HAP-1 (cell line): ENCODE measurements around the gene SLC34A1.

Source experiments
- DNase-seq, 2 experiments: peaks; one replicate each; pipeline ENCODE4 v3.0.0-alpha.2; 2016 to 2020; ENCODE audit warnings: low spot score in 2 of 2
- H3K27me3 ChIP-seq: fragments of 250-450 bp; sonication (Bioruptor Pico); 2 replicates; pipeline ENCODE4 v1.5.1; 2020; ENCODE audit warnings: low read depth, mild to moderate bottlenecking, moderate library complexity
- H3K36me3 ChIP-seq: fragments of 250-450 bp; sonication (Bioruptor Pico); replicated peaks from 2 replicates; pipeline ENCODE4 v1.5.1; 2020; ENCODE audit warnings: mild to moderate bottlenecking
- H3K4me1 ChIP-seq: fragments of 250-450 bp; sonication (Bioruptor Pico); 2 replicates; pipeline ENCODE4 v1.5.1; 2020; ENCODE audit warnings: mild to moderate bottlenecking
- H3K4me3 ChIP-seq: fragments of 250-450 bp; sonication (Bioruptor Pico); 2 replicates; pipeline ENCODE4 v1.5.1; 2020; ENCODE audit warnings: mild to moderate bottlenecking, moderate library complexity
- H3K9me3 ChIP-seq: fragments of 250-450 bp; sonication (Bioruptor Pico); 2 replicates; pipeline ENCODE4 v1.5.1; 2020; ENCODE audit warnings: mild to moderate bottlenecking, moderate library complexity
- in situ Hi-C: fragments of 300-500 bp; cut with MboI; formaldehyde crosslinking; loops from 3 replicates; pipeline ENCODE4 v1.14.3; 2020; ENCODE audit warnings: low sequenced_read_pairs, inconsistent platforms, mixed read lengths

Gene SLC34A1

DNA sequence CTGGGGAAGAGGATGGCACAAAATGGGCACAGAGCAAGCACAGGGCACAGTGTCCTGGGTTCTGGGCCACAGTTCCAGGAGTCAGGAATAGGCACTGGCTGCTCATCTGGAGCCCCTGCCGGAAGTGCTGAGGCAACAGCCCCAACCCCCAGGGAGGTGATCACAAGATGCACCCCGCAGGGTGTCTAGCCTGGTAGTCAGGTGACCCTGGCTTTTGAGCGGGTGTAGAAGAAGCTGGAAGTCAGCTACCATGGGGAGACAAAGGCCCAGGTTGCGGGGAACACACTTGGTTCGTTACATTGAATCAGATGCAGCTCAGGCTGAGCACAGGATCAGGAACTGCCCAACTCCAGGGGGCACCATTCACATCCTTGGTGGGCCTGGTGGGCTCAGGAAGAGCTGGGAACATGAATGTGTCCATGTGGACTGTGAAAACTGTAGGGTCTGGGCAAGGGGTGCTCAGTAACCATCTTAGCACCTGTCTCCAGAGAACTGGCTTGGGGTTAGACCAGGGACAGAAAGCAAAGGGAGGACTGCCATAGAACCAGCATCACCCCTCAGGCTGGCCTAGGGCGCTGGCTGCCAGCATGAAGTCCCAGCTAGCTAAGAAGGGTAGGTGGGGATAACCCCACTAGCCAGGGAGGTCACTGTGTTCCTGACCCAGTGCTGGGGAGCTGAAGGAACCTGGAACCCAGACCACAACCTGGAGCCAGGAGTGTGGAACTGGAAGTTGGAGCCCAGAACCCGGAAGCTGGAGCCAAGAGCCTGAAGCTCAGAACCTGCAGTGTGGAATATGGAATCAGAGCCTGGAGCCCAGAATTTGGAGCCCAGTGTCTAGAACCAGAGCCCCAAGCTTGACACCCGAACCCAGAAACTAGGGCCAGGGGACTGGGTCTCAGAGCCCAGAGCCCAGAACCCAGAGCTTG, 6.1 kb upstream of the SLC34A1 start:
- Histone ChIP-seq H3K27me3 (peaks cover 2% of the 10 kb centered on the region; the same call in 1 of the 2 replicates), H3K4me3 (no peak overlapping the region), H3K9me3 (no peaks in the 10 kb centered on the region), H3K4me1 (no peaks in the 10 kb centered on the region), H3K36me3 (no peaks in the 10 kb centered on the region)
- DNase-seq, result no peak
- in situ Hi-C loops, result no loop called here

DNA sequence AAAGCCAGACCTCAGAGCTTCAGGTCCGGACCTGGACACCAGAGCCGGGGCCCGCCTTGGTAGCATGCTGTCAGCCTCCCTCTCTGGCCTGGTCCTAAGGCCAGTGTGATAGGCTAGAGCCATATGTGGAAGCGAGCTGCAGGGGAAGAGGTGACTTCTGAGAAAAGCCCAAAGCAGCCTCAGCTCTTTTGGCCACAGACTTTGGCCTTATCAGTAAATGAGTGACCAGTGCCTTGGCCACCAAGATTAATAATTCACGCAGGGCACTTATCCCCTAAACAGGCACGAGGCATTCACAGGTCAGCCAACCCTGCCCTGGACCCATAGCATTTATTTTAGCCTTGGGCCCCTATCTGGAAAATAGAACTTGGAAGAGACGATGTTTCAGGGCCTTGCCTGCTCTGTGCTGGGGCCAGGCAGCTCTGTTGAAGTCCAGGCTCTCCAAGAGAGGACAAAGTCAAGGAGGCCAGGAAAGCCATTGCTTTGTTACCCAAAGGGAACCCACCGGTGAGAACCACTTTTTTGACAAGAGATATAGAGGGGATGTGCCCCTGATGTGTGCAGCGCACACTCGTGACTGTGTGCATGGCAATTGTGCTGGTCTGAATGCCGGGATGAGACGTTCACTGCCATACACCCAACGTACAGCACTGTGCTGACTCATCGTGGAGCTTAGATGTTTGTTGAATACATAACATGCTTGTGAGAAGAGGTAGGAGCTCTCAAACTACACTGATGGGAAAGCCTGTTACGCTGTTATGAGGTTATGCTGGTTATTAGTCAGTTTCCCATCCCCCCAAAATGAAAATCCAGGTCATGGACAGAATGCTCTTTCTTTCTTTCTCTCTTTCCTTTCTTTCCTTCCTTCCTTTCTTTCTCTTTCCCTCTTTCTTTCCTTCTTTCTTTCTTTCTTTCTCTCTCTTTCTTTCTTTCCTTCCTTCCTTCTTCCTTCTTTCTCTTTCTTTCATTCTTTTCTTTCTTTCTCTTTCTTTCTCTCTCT, 5.0 kb upstream of the SLC34A1 start:
- Histone ChIP-seq H3K27me3 (peaks cover 2% of the 10 kb centered on the region; the same call in 1 of the 2 replicates), H3K4me1 (no peaks in the 10 kb centered on the region), H3K36me3 (no peaks in the 10 kb centered on the region), H3K4me3 (no peak overlapping the region), H3K9me3 (no peaks in the 10 kb centered on the region)
- DNase-seq, result no peak
- in situ Hi-C loops, result no loop called here

DNA sequence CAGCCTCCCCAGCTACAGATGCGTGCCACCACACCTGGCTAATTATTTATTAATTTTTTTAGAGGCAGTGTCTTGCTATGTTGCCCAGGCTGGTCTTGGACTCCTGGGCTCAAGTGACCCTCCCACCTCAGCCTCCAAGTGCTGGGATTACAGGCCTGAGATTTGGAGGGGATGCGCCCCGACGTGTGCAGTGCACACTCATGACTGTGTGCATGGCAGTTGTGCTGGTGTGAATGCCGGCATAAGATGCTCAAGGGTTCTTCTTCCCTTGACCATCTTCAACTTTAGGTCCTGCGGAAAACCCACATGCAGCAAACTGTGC, 3.5 kb upstream of the SLC34A1 start:
- in situ Hi-C loops, result no loop called here
- no peaks in the 10 kb centered on the region for H3K4me1 ChIP-seq
- no peak overlapping the region for H3K4me3 ChIP-seq
- H3K36me3 ChIP-seq, result no peaks in the 10 kb centered on the region
- H3K27me3 ChIP-seq, result peaks cover 10% of the 10 kb centered on the region; the same call in 1 of the 2 replicates
- DNase-seq, result no peak
- no peaks in the 10 kb centered on the region for H3K9me3 ChIP-seq

DNA sequence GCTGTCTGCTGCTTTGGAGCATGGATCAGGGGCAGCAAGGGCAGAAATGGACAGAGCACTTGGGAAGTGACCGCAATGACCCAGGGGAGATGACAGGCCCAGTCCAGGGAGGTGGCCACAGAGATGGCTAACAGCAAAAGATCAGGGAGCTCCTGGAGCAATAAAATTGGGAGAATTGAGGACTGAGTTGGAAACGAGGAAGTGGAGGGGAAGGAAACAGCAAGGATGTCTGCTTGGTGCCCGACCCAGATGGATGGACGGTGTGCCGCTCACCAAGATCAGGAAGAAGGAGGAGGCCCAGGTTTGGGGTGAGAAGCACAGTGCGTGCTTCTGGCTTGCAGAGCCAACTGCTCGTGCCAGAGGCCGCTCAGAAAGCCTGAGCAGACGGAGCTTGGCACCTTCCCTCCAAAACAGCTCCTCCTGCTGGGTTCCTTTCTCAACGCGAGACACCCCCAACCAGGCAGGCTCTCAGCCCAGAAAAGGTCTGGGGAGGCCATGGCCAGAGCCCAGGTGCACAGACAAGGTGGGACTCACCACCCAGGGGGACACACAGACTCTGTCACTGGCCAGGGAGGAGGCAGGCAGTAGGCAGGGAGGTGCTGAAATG, 1.7 kb upstream of the SLC34A1 start:
- DNase-seq, result peak in 1 of 2 experiments; percentile 29
- Histone ChIP-seq H3K36me3 (no peaks in the 10 kb centered on the region), H3K27me3 (peaks cover 10% of the 10 kb centered on the region; the same call in 1 of the 2 replicates), H3K9me3 (no peaks in the 10 kb centered on the region), H3K4me3 (no peak overlapping the region), H3K4me1 (no peaks in the 10 kb centered on the region)
- in situ Hi-C loops, result no loop called here

DNA sequence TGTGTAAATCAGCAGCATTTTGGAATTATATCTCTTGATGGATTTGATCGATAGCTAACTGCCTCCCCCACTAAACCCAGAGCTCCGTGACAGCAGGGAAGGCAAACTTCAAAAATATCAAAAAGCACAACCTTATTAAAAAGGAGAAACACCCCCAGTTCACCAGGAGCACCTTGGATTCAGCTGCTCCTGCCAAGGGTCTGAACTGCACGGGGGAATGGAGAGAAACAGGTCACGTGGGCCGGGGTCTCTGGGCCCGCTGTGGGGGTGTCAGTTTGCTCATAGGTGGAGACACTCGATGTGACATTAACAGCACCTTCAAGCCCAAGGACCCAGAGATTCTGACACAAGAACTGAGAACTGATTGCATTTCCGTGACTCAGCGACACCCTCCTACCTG, 1.1 kb upstream of the SLC34A1 start:
- in situ Hi-C loops, result no loop called here
- Histone ChIP-seq H3K27me3 (peaks cover 10% of the 10 kb centered on the region; the same call in 1 of the 2 replicates), H3K9me3 (no peaks in the 10 kb centered on the region), H3K36me3 (no peaks in the 10 kb centered on the region), H3K4me1 (no peaks in the 10 kb centered on the region), H3K4me3 (no peak overlapping the region)
- DNase-seq, result no peak

DNA sequence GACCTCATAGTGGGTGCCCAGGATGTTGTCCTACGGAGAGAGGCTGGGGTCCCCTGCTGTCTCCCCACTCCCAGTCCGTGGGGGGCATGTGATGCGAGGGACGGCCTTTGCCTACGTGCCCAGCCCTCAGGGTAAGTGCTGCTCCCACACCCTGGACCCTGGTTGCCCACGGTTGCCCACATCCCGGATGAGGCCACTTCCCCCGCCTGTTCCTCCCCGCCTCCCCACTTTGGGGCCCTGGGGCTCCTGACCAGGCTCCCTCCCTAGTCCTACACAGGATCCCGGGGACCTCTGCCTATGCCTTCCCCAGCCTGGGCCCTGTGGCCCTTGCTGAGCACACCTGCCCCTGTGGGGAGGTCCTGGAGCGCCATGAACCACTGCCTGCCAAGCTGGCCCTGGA, 1.5 kb downstream of the SLC34A1 start:
- Histone ChIP-seq H3K4me1 (no peaks in the 10 kb centered on the region), H3K27me3 (peaks cover 10% of the 10 kb centered on the region; the same call in 1 of the 2 replicates), H3K4me3 (no peak overlapping the region), H3K36me3 (no peaks in the 10 kb centered on the region), H3K9me3 (no peaks in the 10 kb centered on the region)
- in situ Hi-C loops, result no loop called here
- no peak for DNase-seq

DNA sequence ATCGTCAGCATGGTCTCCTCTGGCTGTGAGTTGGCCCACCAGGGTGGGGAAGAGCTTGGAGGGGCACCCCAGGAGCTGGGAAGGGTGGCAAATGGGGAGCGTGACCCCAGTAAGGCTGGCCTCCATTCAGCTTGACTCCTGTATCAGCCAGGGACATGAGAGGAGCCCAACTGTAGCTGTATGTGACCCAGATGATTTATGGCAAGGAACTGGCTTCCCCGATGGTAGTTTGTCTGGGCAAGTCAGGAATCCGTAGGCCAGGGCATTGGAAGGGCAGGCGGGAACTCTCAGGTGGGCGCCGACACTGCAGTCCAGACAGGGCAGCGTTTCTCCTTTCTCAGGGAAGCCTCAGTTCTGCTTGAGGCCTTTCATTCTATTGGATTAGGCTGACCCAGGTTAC, 2.3 kb downstream of the SLC34A1 start:
- Histone ChIP-seq H3K4me3 (no peak overlapping the region), H3K4me1 (no peaks in the 10 kb centered on the region), H3K27me3 (peaks cover 10% of the 10 kb centered on the region; the same call in 1 of the 2 replicates), H3K36me3 (no peaks in the 10 kb centered on the region), H3K9me3 (no peaks in the 10 kb centered on the region)
- in situ Hi-C loops, result no loop called here
- no peak for DNase-seq

DNA sequence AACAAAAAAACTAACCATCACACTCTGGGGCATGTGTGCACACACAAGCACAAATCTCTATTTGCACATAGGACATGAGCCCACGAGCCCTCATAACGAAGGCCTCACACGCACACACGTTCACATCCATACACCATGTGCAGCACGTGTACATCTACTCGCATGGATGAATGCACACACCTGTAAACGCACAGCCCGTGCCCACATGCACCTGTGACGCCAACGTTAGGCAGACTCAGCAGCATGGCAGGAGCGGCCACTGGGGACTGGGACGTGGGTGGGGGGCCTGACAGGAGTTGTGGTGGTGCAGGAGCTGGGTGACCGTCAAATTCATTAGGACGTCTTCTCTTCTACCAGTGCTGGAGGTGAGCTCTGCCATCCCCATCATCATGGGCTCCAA, 3.2 kb downstream of the SLC34A1 start:
- no peaks in the 10 kb centered on the region for H3K4me1 ChIP-seq
- in situ Hi-C loops, result no loop called here
- H3K4me3 ChIP-seq, result no peak overlapping the region
- no peak for DNase-seq
- H3K36me3 ChIP-seq, result no peaks in the 10 kb centered on the region
- peaks cover 10% of the 10 kb centered on the region; the same call in 1 of the 2 replicates for H3K27me3 ChIP-seq
- no peaks in the 10 kb centered on the region for H3K9me3 ChIP-seq

DNA sequence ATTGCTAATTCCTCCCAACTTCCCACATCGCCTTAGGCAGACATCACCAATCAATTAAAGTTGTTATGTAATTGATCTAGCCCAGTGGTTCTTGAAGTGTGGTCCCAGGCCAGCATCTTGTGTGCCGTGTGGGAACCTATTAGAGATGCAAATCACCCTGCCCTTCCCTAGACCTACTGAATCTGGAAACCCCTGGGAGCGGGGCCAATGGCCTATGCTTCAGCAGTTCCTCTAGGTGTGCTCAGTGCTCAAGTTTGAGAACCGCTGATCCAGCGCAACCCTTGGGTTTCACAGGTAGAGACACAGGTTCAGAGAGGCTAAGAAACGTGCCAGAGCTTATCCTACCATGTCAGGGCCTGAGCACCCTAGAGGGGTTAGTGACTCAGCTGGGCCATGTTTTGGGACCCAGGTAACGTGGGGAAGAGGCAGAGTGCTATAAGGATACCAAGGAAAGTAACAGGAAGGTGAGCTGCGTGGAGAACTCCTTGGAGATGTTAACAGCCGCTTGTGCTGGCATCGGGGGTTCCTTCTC, 4.4 kb downstream of the SLC34A1 start:
- in situ Hi-C loops, result no loop called here
- H3K36me3 ChIP-seq, result no peaks in the 10 kb centered on the region
- H3K4me1 ChIP-seq, result no peaks in the 10 kb centered on the region
- H3K27me3 ChIP-seq, result peaks cover 8% of the 10 kb centered on the region; the same call in 1 of the 2 replicates
- no peak overlapping the region for H3K4me3 ChIP-seq
- no peak for DNase-seq
- H3K9me3 ChIP-seq, result no peaks in the 10 kb centered on the region

DNA sequence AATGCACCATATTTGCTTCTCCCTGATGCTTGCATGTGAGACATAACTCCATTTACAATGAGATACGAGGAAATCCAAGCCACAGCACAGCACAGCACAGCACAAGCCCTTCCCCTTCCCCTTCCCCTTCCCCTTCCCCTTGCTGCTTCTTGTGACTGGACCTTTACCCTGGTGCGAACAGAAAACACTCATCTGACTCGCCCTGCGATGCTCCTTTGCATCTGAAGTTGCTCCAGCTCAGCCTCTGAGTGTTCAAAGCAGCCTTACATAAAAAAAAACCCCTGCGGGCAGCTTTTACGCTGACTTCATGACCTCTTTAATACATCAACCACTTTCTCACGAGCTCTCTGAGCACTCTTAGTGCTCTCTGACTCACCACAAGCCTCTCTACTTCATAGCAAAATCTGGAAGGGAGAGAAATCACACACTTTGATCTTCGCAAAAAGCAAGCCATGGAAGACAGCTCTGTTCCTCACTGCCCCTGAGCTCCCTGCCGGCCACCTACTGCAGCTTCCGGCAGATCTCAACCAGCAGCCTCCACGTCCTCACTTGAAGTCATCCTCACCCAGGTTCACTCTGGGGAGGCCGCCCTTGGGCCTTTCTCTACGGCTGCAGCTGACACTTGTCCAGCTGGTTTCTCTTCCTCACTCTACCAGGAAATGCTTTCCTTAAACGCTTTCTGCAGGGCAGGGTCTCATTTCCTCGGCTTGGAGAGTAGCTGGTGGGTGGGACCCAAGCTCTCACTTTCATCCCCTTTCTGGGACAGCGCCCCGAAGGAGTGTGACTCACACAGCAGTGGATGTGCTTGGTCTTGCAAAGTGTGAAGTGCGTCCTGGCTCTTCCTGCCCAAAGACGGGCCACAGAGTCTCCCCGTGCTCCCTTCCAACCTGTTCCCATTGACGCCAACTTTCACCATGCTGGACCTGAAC, 5.3 kb downstream of the SLC34A1 start:
- DNase-seq, result no peak
- H3K36me3 ChIP-seq, result no peaks in the 10 kb centered on the region
- no peaks in the 10 kb centered on the region for H3K4me1 ChIP-seq
- H3K9me3 ChIP-seq, result no peaks in the 10 kb centered on the region
- in situ Hi-C loops, result loop anchor here (5.0 kb wide), 1 partner anchor 58 kb away; the partner anchor contains the start of gene PRR7
- H3K4me3 ChIP-seq, result no peak overlapping the region
- peaks cover 8% of the 10 kb centered on the region; the same call in 1 of the 2 replicates for H3K27me3 ChIP-seq

DNA sequence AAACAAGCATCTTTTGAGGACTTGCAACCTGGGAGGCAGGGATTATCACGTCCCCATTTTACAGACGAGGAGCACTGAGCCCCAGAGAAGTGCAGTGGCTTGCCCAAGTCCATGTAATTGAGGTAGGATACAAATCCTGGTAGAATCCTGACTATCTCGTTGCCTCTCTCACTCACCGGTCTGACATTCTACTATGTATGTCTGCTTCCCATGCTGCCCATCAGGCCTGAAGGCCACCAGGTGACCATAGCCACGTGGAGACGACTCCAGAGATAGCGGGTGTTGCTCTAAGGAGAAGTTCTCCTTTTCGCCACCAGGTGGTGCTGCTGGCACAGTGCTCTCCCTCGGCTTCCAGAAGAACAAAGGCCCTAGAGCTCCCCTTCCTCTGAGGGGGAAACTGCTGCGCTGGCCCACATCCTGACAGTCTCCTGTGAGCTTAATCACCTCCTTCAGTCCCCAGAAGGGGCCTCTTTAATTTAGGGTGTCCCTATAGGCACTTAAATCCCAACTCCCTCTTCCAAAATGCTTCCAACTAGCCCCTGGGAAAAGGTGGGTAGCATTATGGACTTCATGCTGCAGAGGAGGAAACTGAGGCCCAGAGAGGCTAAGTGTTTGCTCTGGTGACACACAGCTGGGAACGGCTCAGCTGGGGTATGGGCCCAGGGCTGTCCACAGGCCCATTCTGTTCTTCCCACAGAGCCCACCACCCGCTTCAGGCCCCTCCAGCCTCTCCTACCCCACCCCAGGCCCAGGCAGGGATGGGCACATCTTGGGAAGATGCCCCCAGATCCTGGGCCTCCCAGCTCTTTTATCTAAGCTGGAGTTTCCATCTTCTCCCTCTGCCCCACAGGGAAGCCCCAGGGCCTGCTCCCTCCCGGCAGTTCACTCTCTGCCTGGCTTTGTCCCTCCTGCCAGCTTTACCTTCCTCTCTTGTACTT, 6.4 kb downstream of the SLC34A1 start:
- DNase-seq, result peak; percentile 80 to 93
- Histone ChIP-seq H3K27me3 (peaks cover under 1% of the 10 kb centered on the region; the same call in 1 of the 2 replicates), H3K4me3 (no peak overlapping the region), H3K9me3 (no peaks in the 10 kb centered on the region), H3K4me1 (no peaks in the 10 kb centered on the region), H3K36me3 (no peaks in the 10 kb centered on the region)
- in situ Hi-C loops, result loop anchor here (5.0 kb wide), 1 partner anchor 57 kb away; the partner anchor contains the start of gene PRR7
